HCT116 (cell line): Measurements from ENCODE around the gene IP6K3. TPM values are rescaled to one million over a fixed set of nuclear protein-coding genes. Genes with fewer than 3 reads are reported as not detected.

Experiments used
- ATAC-seq: fragments of 200-7000 bp; cut with Tn5 transposase; 2 replicates; pipeline ENCODE4 v1.9.1; 2020; ENCODE audit warnings: mild to moderate bottlenecking, moderate library complexity
- BruUV-seq: library from RNA; stranded (reverse); fragments of 400-500 nt; replicated peaks from 2 replicates; lab custom pipeline; 2021; lab: Mats Ljungman, UMichigan
- CTCF ChIA-PET: fragments of 300-600 bp; sonication (Branson Sonifier 250); formaldehyde crosslinking; loops from one replicate; lab custom pipeline; 2021; ENCODE audit warnings: antibody characterized with exemption; lab: Charles Lee
- POLR2A ChIA-PET: fragments of 300-600, 350-600 bp; sonication (Branson Sonifier 250); formaldehyde crosslinking; loops from one replicate; lab custom pipeline; 2021; ENCODE audit warnings: antibody characterized with exemption; lab: Charles Lee
- RAD21 ChIA-PET, 2 experiments: fragments of 300-600 bp; sonication (Branson Sonifier 250); formaldehyde crosslinking; loops; one replicate each; lab custom pipeline; 2023; ENCODE audit warnings: low total read pairs in 2 of 2; ENCODE audit not compliant: uncharacterized antibody in 2 of 2, unreplicated experiment in 2 of 2, low non-redundant PET in 1 of 2; lab: Charles Lee
- DNase-seq: peaks from one replicate; pipeline ENCODE4 v3.0.0-alpha.2; 2010; ENCODE audit warnings: low read depth, low spot score
- H2AFZ ChIP-seq: fragments of 200-600 bp; shearing (Covaris generic), sonication (generic); 2 replicates; pipeline ENCODE4 v1.6.1; 2017; ENCODE audit warnings: low read depth, mixed run types, mixed read lengths, antibody characterized with exemption, low read length; ENCODE audit not compliant: poor library complexity, severe bottlenecking
- H3K27ac ChIP-seq: 2 replicates; pipeline ENCODE4 v1.5.1; 2012; ENCODE audit warnings: low read depth, low read length
- H3K27me3 ChIP-seq: fragments of 200-600 bp; sonication (generic); 2 replicates; pipeline ENCODE4 v1.6.1; 2016; ENCODE audit warnings: mixed run types, low read length, mixed read lengths; ENCODE audit not compliant: insufficient read depth
- H3K36me3 ChIP-seq, 2 experiments: fragments of 200-500 bp in 1 of 2; fragments of 200-600 bp in 1 of 2; sonication (Bioruptor generic) in 1 of 2; sonication (generic) in 1 of 2; 2 replicates each; pipeline versions ENCODE4 v1.5.1 to v1.6.1; 2014 to 2016; ENCODE audit warnings: low read length in 2 of 2, inconsistent platforms in 1 of 2, mixed read lengths in 1 of 2, mixed run types in 1 of 2; ENCODE audit not compliant: insufficient read depth in 2 of 2, control insufficient read depth in 1 of 2
- H3K4me1 ChIP-seq, 2 experiments: fragments of 200-600 bp in 1 of 2; sonication (generic) in 1 of 2; 2 replicates each; pipeline versions ENCODE4 v1.5.1 to v1.6.1; 2012 to 2017; ENCODE audit warnings: low read length in 2 of 2, inconsistent platforms in 1 of 2, mild to moderate bottlenecking in 1 of 2, mixed read lengths in 1 of 2, mixed run types in 1 of 2, moderate library complexity in 1 of 2; ENCODE audit not compliant: insufficient read depth in 2 of 2, control insufficient read depth in 1 of 2
- H3K4me2 ChIP-seq: fragments of 200-600 bp; sonication (generic); 2 replicates; pipeline ENCODE4 v1.6.1; 2017; ENCODE audit warnings: mixed run types, low read length, mixed read lengths
- H3K4me3 ChIP-seq, 2 experiments: fragments of 200-600 bp in 1 of 2; sonication (generic) in 1 of 2; replicated peaks in 1 of 2; 2 replicates each; pipeline ENCODE4 v1.5.1; 2011 to 2016; ENCODE audit warnings: low read length in 2 of 2, control low read depth in 1 of 2, low read depth in 1 of 2, mild to moderate bottlenecking in 1 of 2, mixed read lengths in 1 of 2, mixed run types in 1 of 2
- H3K79me2 ChIP-seq: fragments of 200-600 bp; sonication (generic); 2 replicates; pipeline ENCODE4 v1.6.1; 2017; ENCODE audit warnings: mild to moderate bottlenecking, mixed run types, low read length, moderate library complexity, mixed read lengths; ENCODE audit not compliant: insufficient read depth
- H3K9ac ChIP-seq: fragments of 200-600 bp; sonication (generic); 2 replicates; pipeline ENCODE4 v1.6.1; 2016; ENCODE audit warnings: low read length, mixed read lengths
- H3K9me2 ChIP-seq: fragments of 200-600 bp; sonication (generic), shearing (Covaris generic); 2 replicates; pipeline ENCODE4 v1.6.1; 2017; ENCODE audit warnings: mixed run types, mild to moderate bottlenecking, moderate library complexity; ENCODE audit not compliant: insufficient read depth
- H3K9me3 ChIP-seq, 2 experiments: fragments of 200-500 bp in 1 of 2; fragments of 200-600 bp in 1 of 2; sonication (Bioruptor generic) in 1 of 2; sonication (generic) in 1 of 2; 2 replicates each; pipeline ENCODE4 v1.6.1; 2014 to 2017; ENCODE audit warnings: low read length in 2 of 2, mixed read lengths in 2 of 2, inconsistent platforms in 1 of 2, low read depth in 1 of 2, mild to moderate bottlenecking in 1 of 2, mixed run types in 1 of 2, moderate library complexity in 1 of 2; ENCODE audit not compliant: control insufficient read depth in 1 of 2, insufficient read depth in 1 of 2
- H4K20me1 ChIP-seq: fragments of 200-600 bp; sonication (generic), shearing (Covaris generic); 2 replicates; pipeline ENCODE4 v1.6.1; 2017; ENCODE audit warnings: mixed run types, mild to moderate bottlenecking, moderate library complexity; ENCODE audit not compliant: insufficient read depth
- CBX3 ChIP-seq: IDR thresholded peaks from 2 replicates; pipeline ENCODE4 v1.6.1; 2012; ENCODE audit warnings: low read depth
- CEBPB ChIP-seq: IDR thresholded peaks from 2 replicates; pipeline ENCODE4 v1.6.1; 2012; ENCODE audit warnings: low read depth
- EGR1 ChIP-seq: IDR thresholded peaks from 2 replicates; pipeline ENCODE4 v1.6.1; 2012; ENCODE audit warnings: low read depth
- EZH2 ChIP-seq: fragments of 200-600 bp; sonication (generic); IDR thresholded peaks from 2 replicates; pipeline ENCODE4 v1.6.1; 2017; ENCODE audit warnings: antibody characterized with exemption, mixed run types
- FOSL1 ChIP-seq: IDR thresholded peaks from 2 replicates; pipeline ENCODE4 v1.6.1; 2012; ENCODE audit warnings: low read depth
- JUND ChIP-seq: IDR thresholded peaks from 2 replicates; pipeline ENCODE4 v1.6.1; 2012
- POLR2A ChIP-seq: IDR thresholded peaks from 2 replicates; pipeline ENCODE4 v1.7.0; 2011; ENCODE audit warnings: borderline replicate concordance; ENCODE audit not compliant: insufficient read depth, insufficient read length; ENCODE audit errors: extremely low read depth
- RAD21 ChIP-seq: IDR thresholded peaks from 2 replicates; pipeline ENCODE4 v1.6.1; 2012; ENCODE audit warnings: low read depth, mild to moderate bottlenecking
- SIN3A ChIP-seq: IDR thresholded peaks from 2 replicates; pipeline ENCODE4 v1.6.1; 2012; ENCODE audit warnings: low read depth
- SP1 ChIP-seq: IDR thresholded peaks from 2 replicates; pipeline ENCODE4 v1.6.1; 2012; ENCODE audit warnings: low read depth
- SRF ChIP-seq: IDR thresholded peaks from 2 replicates; pipeline ENCODE4 v1.6.1; 2012; ENCODE audit warnings: low read depth
- TCF7L2 ChIP-seq: IDR thresholded peaks from 2 replicates; pipeline ENCODE4 v1.7.0; 2011; ENCODE audit warnings: borderline replicate concordance, inconsistent platforms; ENCODE audit not compliant: insufficient read depth, insufficient read length; ENCODE audit errors: extremely low read depth
- ZFX ChIP-seq: fragments of 450-650 bp; IDR thresholded peaks from 2 replicates; pipeline ENCODE4 v1.6.1; 2017
- ZNF274 ChIP-seq: fragments of 200-500 bp; sonication (Bioruptor generic); IDR thresholded peaks from 2 replicates; pipeline ENCODE4 v1.6.1; 2014; ENCODE audit warnings: mild to moderate bottlenecking, low read depth, low read length, inconsistent platforms
- intact Hi-C: fragments of 100-400 bp; cut with micrococcal nuclease; formaldehyde crosslinking; loops from 2 replicates; pipeline ENCODE4 v1.10.0; 2022
- total RNA-seq: library from RNA; stranded (reverse); gene quantifications from one replicate; pipeline ENCODE4 v1.2.1, GENCODE V29; 2021; ENCODE audit not compliant: unreplicated experiment
- TF ChIP-seq, protein P1 (sequence below), 3 experiments: fragments of 200-600 bp in 1 of 3; sonication (generic) in 1 of 3; IDR thresholded peaks in 2 of 3; conservative IDR thresholded peaks in 1 of 3; 2 replicates each; pipeline ENCODE4 v1.5.1; 2012 to 2017; ENCODE audit warnings: low read depth in 2 of 3, low read length in 2 of 3, antibody characterized with exemption in 1 of 3, borderline replicate concordance in 1 of 3, control low read depth in 1 of 3, mild to moderate bottlenecking in 1 of 3, mixed read lengths in 1 of 3, mixed run types in 1 of 3, moderate library complexity in 1 of 3; ENCODE audit not compliant: insufficient read depth in 1 of 3
- TF ChIP-seq, protein P2 (sequence below): IDR thresholded peaks from 2 replicates; pipeline ENCODE4 v1.6.1; 2011; ENCODE audit warnings: mild to moderate bottlenecking, low read length, moderate library complexity; ENCODE audit not compliant: insufficient replicate concordance; ENCODE audit errors: extremely low read depth

The IP6K3 gene
- total RNA-seq, 1 experiment from 2014 or later: not detected

DNA sequence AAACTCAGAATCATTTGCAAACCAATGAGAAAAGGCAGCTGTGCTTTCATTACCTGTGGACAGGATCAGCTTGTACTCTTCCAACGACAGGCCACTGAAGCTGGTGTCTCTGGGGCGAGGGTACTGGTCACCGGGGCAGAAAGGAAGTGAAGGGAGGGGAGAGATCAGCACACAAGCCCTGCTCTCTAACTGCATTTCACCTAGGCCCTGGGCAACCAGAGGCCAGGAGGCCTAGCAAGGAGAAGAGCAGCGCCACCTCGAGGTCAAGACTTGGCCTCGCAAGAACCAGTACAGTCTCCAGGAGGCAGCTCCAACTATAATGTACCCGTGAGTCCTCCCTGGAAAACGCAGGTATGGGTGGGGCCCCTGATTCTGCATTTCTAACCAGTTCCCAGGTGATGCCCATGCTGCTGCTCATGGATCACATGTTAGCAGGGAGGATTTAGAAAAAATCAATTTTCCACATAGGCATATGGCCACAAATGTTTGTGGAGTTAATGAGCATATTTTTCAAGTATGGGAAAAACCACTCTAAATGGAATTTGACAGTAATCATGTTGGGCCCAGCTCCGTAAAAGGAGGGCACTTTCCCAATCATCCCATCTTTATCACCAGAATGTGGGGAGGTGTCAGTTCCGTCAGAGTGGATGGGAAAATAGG lies 46.2 kb downstream of the IP6K3 start:
- POLR2A ChIA-PET: interaction anchor here (0.7 kb wide), 1 partner anchor 11 kb away, joined by 4 read pairs; the partner anchor contains the start of gene UQCC2
- ATAC-seq (peak; percentile 88), DNase-seq (peak; percentile 65)
- H3K9me2 ChIP-seq: no peaks in the 10 kb centered on the region
- TSS peak; percentile 17 for BruUV-seq
- intact Hi-C loops: loop anchor here (1.0 kb wide), 2 partner anchors 110 to 115 kb away; no protein-coding TSS in a partner anchor
- RAD21 ChIA-PET: interaction anchor here in 1 of 2 experiments (0.6 kb wide), 1 partner anchor 50 kb away, joined by 3 read pairs; no protein-coding TSS in a partner anchor
- no peak overlapping the region for H3K4me3 ChIP-seq
- H3K27me3 ChIP-seq: no peaks in the 10 kb centered on the region
- H3K27ac ChIP-seq: no peak overlapping the region
- no peak overlapping the region for H3K4me2 ChIP-seq
- H4K20me1 ChIP-seq: no peaks in the 10 kb centered on the region
- H3K36me3 ChIP-seq: peaks cover 26 to 65% of the 10 kb centered on the region in 2 experiments
- TF ChIP-seq, protein P1, sequence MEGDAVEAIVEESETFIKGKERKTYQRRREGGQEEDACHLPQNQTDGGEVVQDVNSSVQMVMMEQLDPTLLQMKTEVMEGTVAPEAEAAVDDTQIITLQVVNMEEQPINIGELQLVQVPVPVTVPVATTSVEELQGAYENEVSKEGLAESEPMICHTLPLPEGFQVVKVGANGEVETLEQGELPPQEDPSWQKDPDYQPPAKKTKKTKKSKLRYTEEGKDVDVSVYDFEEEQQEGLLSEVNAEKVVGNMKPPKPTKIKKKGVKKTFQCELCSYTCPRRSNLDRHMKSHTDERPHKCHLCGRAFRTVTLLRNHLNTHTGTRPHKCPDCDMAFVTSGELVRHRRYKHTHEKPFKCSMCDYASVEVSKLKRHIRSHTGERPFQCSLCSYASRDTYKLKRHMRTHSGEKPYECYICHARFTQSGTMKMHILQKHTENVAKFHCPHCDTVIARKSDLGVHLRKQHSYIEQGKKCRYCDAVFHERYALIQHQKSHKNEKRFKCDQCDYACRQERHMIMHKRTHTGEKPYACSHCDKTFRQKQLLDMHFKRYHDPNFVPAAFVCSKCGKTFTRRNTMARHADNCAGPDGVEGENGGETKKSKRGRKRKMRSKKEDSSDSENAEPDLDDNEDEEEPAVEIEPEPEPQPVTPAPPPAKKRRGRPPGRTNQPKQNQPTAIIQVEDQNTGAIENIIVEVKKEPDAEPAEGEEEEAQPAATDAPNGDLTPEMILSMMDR (IDR thresholded peaks at IDR 0.05 in 2 of 3, conservative IDR thresholded peaks at IDR 0.05 in 1 of 3; ENCODE audit: borderline replicate concordance in 1 of 3, insufficient read depth in 1 of 3, low read depth in 2 of 3, low read length in 2 of 3): peak; percentile 79 to 89 (median 82)
- TF ChIP-seq SRF (no peak), RAD21 (peak; percentile 77), JUND (no peak), FOSL1 (no peak)
- H3K4me1 ChIP-seq: peaks cover 4 to 6% of the 10 kb centered on the region in 2 experiments; a peak in 3 of 4 replicates
- no peak overlapping the region for H2AFZ ChIP-seq
- peaks cover 10% of the 10 kb centered on the region; the same call in 1 of the 2 replicates for H3K79me2 ChIP-seq
- H3K9ac ChIP-seq: no peak overlapping the region
- CTCF ChIA-PET: interaction anchor here (1.0 to 2.5 kb wide), 10 partner anchors 9 to 118 kb away, joined by 3 to 12 read pairs (median 6); partner anchors contain the start of gene UQCC2
- no peaks in the 10 kb centered on the region for H3K9me3 ChIP-seq

DNA sequence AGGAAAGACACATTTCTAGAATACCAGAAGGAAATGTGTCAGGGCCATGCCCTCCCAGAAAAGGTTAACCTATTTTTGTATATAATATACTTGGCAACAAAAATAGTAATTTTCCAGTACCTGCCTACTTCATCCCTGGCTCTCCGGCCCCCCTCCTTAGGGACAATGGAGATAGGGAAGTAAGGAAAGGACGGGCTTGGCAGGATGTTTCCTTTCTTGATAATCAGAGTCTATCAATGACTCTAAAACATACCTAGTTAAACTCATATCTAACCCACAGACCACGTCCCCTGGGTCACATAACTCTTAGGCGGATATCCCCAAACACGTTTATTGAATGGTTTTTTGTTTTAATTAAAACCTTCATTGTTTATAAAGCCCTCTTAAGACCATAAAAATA lies 47.0 kb downstream of the IP6K3 start:
- DNase-seq: no peak
- no TSS peak for BruUV-seq
- no peaks in the 10 kb centered on the region for H4K20me1 ChIP-seq
- H2AFZ ChIP-seq: no peak overlapping the region
- ChIA-PET RAD21 (no interaction called here), CTCF (interaction anchor here (1.3 to 2.5 kb wide), 6 partner anchors 8 to 117 kb away, joined by 3 to 12 read pairs (median 6); partner anchors contain the start of gene UQCC2), POLR2A (no interaction called here)
- peaks cover 31 to 72% of the 10 kb centered on the region in 2 experiments for H3K36me3 ChIP-seq
- H3K9ac ChIP-seq: no peak overlapping the region
- H3K4me2 ChIP-seq: no peak overlapping the region
- no peaks in the 10 kb centered on the region for H3K27me3 ChIP-seq
- no peak for ATAC-seq
- no peak overlapping the region for H3K4me3 ChIP-seq
- intact Hi-C loops: loop anchor here (1.0 kb wide), 2 partner anchors 109 to 114 kb away; no protein-coding TSS in a partner anchor
- no peak overlapping the region for H3K27ac ChIP-seq
- H3K79me2 ChIP-seq: peaks cover 9% of the 10 kb centered on the region; the same call in 1 of the 2 replicates
- H3K9me3 ChIP-seq: no peaks in the 10 kb centered on the region
- H3K4me1 ChIP-seq: peaks cover 4 to 8% of the 10 kb centered on the region in 2 experiments; a peak in 3 of 4 replicates
- H3K9me2 ChIP-seq: no peaks in the 10 kb centered on the region
- TF ChIP-seq CEBPB (no peak), SIN3A (no peak), ZFX (no peak), EGR1 (no peak), TCF7L2 (no peak), SP1 (no peak), CBX3 (no peak), POLR2A (no peak), EZH2 (no peak), FOSL1 (no peak), ZNF274 (no peak)
- TF ChIP-seq, protein P2, sequence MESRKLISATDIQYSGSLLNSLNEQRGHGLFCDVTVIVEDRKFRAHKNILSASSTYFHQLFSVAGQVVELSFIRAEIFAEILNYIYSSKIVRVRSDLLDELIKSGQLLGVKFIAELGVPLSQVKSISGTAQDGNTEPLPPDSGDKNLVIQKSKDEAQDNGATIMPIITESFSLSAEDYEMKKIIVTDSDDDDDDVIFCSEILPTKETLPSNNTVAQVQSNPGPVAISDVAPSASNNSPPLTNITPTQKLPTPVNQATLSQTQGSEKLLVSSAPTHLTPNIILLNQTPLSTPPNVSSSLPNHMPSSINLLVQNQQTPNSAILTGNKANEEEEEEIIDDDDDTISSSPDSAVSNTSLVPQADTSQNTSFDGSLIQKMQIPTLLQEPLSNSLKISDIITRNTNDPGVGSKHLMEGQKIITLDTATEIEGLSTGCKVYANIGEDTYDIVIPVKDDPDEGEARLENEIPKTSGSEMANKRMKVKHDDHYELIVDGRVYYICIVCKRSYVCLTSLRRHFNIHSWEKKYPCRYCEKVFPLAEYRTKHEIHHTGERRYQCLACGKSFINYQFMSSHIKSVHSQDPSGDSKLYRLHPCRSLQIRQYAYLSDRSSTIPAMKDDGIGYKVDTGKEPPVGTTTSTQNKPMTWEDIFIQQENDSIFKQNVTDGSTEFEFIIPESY: no peak
